Body of pancreas (tissue), 4 donors: ENCODE data around the gene CLEC19A. TPM values are rescaled to one million over a fixed set of nuclear protein-coding genes. Genes with fewer than 3 reads are reported as not detected.
A peak's percentile ranks its signal among the peaks of the same experiment; 100 is the strongest.

Source experiments
- ATAC-seq: fragments of 150-250 bp; one replicate; pipeline ENCODE4 v1.9.1; 2016
- DNase-seq, 4 donors: peaks; one replicate each; pipeline ENCODE4 v3.0.0-alpha.2; 2019
- H3K27ac ChIP-seq, 4 donors: fragments of 200-600 bp; sonication (generic); 1 replicate in 3 of 4; 2 replicates in 1 of 4; pipeline versions ENCODE4 v1.5.1 to v1.6.1; 2016 to 2019; ENCODE audit warnings: mild to moderate bottlenecking in 1 of 4, mixed read lengths in 1 of 4, moderate library complexity in 1 of 4
- H3K27me3 ChIP-seq, 2 donors: fragments of 200-600 bp; sonication (generic); one replicate each; pipeline ENCODE4 v1.6.0; 2016; ENCODE audit warnings: mild to moderate bottlenecking in 1 of 2
- H3K36me3 ChIP-seq, 2 donors: fragments of 200-600 bp; sonication (generic); replicated peaks in 1 of 2; 2 replicates each; pipeline ENCODE4 v1.5.1; 2016; ENCODE audit warnings: low read depth in 2 of 2; ENCODE audit not compliant: insufficient read depth in 1 of 2
- H3K4me1 ChIP-seq: fragments of 200-600 bp; sonication (generic); one replicate; pipeline ENCODE4 v1.6.0; 2016
- H3K4me3 ChIP-seq, 2 donors: fragments of 200-600 bp; sonication (generic); 1 replicate in 1 of 2; 2 replicates in 1 of 2; pipeline ENCODE4 v1.5.1; 2016 to 2019
- H3K9me3 ChIP-seq, 3 donors: fragments of 200-600 bp; sonication (generic); 1 replicate in 2 of 3; 2 replicates in 1 of 3; pipeline ENCODE4 v1.5.1; 2016
- POLR2A ChIP-seq, 3 donors: fragments of 450-650 bp; IDR thresholded peaks; one replicate each; pipeline ENCODE4 v1.6.1; 2016; ENCODE audit warnings: antibody characterized with exemption in 3 of 3, mild to moderate bottlenecking in 2 of 3
- WGBS, 2 donors: methylation state at CpG; one replicate each; pipeline ENCODE4 v1.1.5; 2017; 5-methylcytosine and 5-hydroxymethylcytosine counted together
- intact Hi-C: fragments of 100-400 bp; cut with DNase I; formaldehyde crosslinking; loops from one replicate; pipeline ENCODE4 v1.15.1; 2023
- total RNA-seq, 2 donors: library from RNA; depleted of rRNA; stranded (reverse); fragments of >200 nt; gene quantifications; one replicate each; pipeline ENCODE4 v1.1.0, GENCODE V29; 2016
- TF ChIP-seq, protein P1 (sequence below), 7 experiments: fragments of 450-650 bp in 4 of 7; fragments of 200-600 bp in 3 of 7; sonication (generic) in 3 of 7; IDR thresholded peaks; one replicate each; pipeline ENCODE4 v1.5.1; 2016 to 2019; ENCODE audit warnings: antibody characterized with exemption in 7 of 7

The CLEC19A gene
- total RNA-seq, 2 donors from 2014 or later: not detected

DNA sequence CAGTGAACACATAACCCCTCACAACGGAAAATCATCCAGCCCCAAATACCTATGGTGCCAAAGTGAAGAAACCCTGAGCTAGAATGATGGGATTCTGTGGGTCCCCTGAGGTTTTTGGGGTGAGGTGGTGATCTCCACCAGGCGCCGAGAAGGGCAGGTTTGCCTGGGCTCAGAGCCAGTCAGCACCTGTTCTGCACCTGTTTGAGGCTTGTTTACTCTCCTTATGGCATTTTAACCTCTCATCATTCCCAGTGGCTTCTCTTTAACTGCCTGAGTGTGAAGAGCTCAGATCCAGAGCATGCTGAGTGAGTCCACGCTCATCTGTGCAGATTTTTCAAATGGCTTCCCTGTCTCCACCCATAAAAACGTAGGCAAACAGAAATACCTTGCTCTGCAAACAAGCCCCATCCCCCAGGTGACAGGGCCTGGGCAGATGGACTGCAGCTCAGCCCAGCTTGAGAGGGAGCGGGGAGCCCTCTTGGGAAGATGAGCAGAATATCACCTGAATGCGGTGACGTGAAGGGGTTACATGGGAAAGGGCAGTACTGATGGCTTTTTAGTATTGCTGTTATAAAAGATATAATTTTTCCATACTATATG, 40.1 kb upstream of the CLEC19A start:
- no peak for ATAC-seq
- WGBS, 2 donors: 51 to 67% methylated on average over 8 of the region's 8 CpGs

DNA sequence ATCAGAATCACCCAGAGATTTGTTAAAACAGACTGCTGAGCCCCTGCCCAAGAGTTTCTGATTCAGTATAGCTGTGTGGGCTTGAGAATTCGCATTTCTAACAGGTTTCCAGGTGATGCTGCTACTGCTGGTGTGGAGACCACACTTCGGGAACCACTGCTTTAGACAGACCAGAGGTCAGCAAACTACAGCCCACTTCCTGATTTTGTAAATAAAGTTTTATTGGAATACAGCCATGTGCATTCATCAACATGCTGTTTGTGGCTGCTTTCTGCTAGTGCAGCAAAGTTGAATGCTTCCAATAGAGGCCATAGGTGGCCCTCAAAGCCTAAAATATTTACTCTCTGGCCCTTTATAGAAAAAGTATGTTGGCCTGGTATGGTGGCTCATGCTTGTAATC, 32.6 kb upstream of the CLEC19A start:
- Histone ChIP-seq H3K36me3 (no peaks in the 10 kb centered on the region), H3K4me3 (no peak overlapping the region), H3K27me3 (no peaks in the 10 kb centered on the region), H3K9me3 (no peaks in the 10 kb centered on the region), H3K4me1 (no peaks in the 10 kb centered on the region), H3K27ac (no peak overlapping the region)
- intact Hi-C loops: no loop called here
- no peak for TF ChIP-seq POLR2A (IDR thresholded peaks at IDR 0.05)
- TF ChIP-seq, protein P1, sequence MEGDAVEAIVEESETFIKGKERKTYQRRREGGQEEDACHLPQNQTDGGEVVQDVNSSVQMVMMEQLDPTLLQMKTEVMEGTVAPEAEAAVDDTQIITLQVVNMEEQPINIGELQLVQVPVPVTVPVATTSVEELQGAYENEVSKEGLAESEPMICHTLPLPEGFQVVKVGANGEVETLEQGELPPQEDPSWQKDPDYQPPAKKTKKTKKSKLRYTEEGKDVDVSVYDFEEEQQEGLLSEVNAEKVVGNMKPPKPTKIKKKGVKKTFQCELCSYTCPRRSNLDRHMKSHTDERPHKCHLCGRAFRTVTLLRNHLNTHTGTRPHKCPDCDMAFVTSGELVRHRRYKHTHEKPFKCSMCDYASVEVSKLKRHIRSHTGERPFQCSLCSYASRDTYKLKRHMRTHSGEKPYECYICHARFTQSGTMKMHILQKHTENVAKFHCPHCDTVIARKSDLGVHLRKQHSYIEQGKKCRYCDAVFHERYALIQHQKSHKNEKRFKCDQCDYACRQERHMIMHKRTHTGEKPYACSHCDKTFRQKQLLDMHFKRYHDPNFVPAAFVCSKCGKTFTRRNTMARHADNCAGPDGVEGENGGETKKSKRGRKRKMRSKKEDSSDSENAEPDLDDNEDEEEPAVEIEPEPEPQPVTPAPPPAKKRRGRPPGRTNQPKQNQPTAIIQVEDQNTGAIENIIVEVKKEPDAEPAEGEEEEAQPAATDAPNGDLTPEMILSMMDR (IDR thresholded peaks at IDR 0.05): no peak
- 67 to 79% methylated on average over 2 of the region's 2 CpGs for WGBS, 2 donors
- DNase-seq (no peak), ATAC-seq (no peak)

More for the DNA sequence above, 40.1 kb upstream of the CLEC19A start:
- DNase-seq: peak in 3 of 4 donors; percentile 18 to 50 (median 36)
- no peaks in the 10 kb centered on the region for H3K27me3 ChIP-seq
- intact Hi-C loops: no loop called here
- H3K4me3 ChIP-seq: no peak overlapping the region
- no peak overlapping the region for H3K27ac ChIP-seq
- TF ChIP-seq POLR2A (IDR thresholded peaks at IDR 0.05): no peak
- TF ChIP-seq, protein P1 (IDR thresholded peaks at IDR 0.05): no peak
- no peaks in the 10 kb centered on the region for H3K36me3 ChIP-seq
- no peaks in the 10 kb centered on the region for H3K9me3 ChIP-seq
- H3K4me1 ChIP-seq: peaks cover 5% of the 10 kb centered on the region

DNA sequence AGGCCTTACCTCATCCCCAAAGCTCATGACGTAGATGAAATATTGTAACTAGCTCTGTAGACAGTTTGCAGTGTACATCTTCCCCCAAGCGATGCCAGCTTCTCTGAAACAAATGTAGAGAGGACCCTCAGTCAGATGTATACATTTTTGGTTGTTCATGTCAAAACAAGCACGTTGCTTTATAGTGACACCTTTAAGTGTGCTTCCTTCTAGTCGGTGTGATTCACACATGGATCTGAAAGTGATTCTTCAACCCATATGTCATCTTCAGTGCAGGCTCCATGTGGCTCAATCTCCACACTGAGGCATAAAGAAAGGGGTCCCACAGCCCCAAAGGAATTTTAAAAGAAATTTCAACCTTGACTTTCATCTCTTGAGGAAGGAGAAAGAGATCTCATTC, 30.9 kb upstream of the CLEC19A start:
- H3K9me3 ChIP-seq: no peaks in the 10 kb centered on the region
- H3K4me3 ChIP-seq: no peak overlapping the region
- H3K4me1 ChIP-seq: no peaks in the 10 kb centered on the region
- intact Hi-C loops: no loop called here
- 68 to 74% methylated on average over 4 of the region's 4 CpGs for WGBS, 2 donors
- H3K36me3 ChIP-seq: no peaks in the 10 kb centered on the region
- DNase-seq: no peak
- H3K27ac ChIP-seq: no peak overlapping the region
- no peaks in the 10 kb centered on the region for H3K27me3 ChIP-seq
- no peak for ATAC-seq
- TF ChIP-seq POLR2A (IDR thresholded peaks at IDR 0.05): no peak
- TF ChIP-seq, protein P1 (IDR thresholded peaks at IDR 0.05): no peak

DNA sequence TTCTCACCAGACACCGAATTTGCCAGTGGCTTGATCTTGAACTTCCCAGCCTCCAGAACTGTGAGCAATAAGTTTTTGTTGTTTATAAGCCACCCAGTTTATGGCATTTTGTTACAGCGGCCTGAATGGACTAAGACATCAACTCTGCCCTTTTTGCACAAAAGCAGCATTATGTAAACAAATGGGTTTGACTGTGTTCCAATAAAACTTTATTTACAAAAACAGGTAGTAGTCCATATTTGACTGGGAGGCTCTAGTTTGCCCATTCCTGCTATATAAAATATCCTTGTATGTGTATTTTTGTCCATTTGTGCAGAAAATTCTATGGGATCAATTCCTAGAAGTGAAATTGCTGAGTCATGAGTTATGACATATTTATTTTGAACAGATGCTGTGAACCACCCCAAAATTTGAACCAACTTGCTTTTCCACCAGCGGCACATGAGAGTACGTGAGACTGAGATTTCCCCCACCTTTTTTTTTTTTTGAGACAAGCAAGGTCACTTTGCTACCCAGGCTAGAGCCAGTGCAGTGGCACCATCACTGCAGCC, 21.3 kb upstream of the CLEC19A start:
- DNase-seq: no peak
- 89 to 93% methylated on average over 4 of the region's 4 CpGs for WGBS, 2 donors
- H3K4me1 ChIP-seq: no peaks in the 10 kb centered on the region
- intact Hi-C loops: no loop called here
- H3K36me3 ChIP-seq: no peaks in the 10 kb centered on the region
- H3K27ac ChIP-seq: no peak overlapping the region
- TF ChIP-seq, protein P1 (IDR thresholded peaks at IDR 0.05): no peak
- TF ChIP-seq POLR2A (IDR thresholded peaks at IDR 0.05): no peak
- H3K9me3 ChIP-seq: no peaks in the 10 kb centered on the region
- H3K27me3 ChIP-seq: no peaks in the 10 kb centered on the region
- no peak overlapping the region for H3K4me3 ChIP-seq
- ATAC-seq: no peak

DNA sequence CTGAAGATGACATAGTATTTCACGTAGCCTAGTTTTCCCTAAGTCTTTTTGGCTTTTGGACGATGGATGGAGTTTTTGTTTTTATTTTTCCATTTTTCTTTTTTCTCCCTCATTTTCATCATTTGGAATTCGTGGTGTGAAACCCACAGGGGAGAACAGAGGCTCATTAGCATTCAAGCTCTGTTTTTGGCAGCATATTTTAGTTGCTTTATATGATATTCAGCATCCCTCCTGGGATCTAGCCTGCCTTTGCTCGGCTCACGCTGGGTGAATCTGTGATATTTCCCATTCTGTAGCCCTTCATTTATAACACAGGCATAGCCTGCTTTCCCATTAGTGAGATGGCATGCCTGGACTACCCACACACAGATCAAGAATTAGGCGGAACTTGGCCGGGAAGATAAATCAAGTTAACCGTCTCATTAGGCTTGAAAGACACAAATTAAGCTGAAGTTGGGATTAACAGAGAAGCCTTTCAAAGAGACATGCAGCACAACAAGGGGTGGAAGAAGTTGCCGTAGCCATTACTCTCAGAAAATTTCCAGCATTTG, 20.1 kb upstream of the CLEC19A start:
- 70 to 78% methylated on average over 9 of the region's 9 CpGs for WGBS, 2 donors
- H3K9me3 ChIP-seq: no peaks in the 10 kb centered on the region
- TF ChIP-seq, protein P1 (IDR thresholded peaks at IDR 0.05): no peak
- TF ChIP-seq POLR2A (IDR thresholded peaks at IDR 0.05): no peak
- DNase-seq (no peak), ATAC-seq (no peak)
- no peak overlapping the region for H3K4me3 ChIP-seq
- H3K27ac ChIP-seq: no peak overlapping the region
- H3K36me3 ChIP-seq: no peaks in the 10 kb centered on the region
- intact Hi-C loops: no loop called here
- H3K27me3 ChIP-seq: no peaks in the 10 kb centered on the region
- H3K4me1 ChIP-seq: no peaks in the 10 kb centered on the region
